Natural killer cell (primary cell): ENCODE data around the gene NRP1. TPM values are rescaled to one million over a fixed set of nuclear protein-coding genes. Genes with fewer than 3 reads are reported as not detected.
A peak's percentile ranks its signal among the peaks of the same experiment; 100 is the strongest.

Experiments used
- ATAC-seq, 3 donors: fragments of 150-1000 bp in 2 of 3; fragments of 200-7000 bp in 1 of 3; cut with Tn5 transposase; 1 replicate in 1 of 3; 2 replicates in 2 of 3; pipeline ENCODE4 v1.10.0; 2021; ENCODE audit warnings: mild to moderate bottlenecking in 2 of 3, moderate library complexity in 2 of 3
- DNase-seq, 2 donors: peaks; one replicate each; pipeline versions ENCODE4 v3.0.0 to v3.0.0-alpha.2; 2013 to 2021; ENCODE audit warnings: mixed read lengths in 1 of 2
- H3K27ac ChIP-seq: one replicate; pipeline ENCODE4 v1.5.1; 2013; ENCODE audit warnings: mild to moderate bottlenecking, low read length
- H3K27me3 ChIP-seq: one replicate; pipeline ENCODE4 v1.6.1; 2013; ENCODE audit warnings: low read length; ENCODE audit not compliant: control insufficient read depth, insufficient read depth
- H3K36me3 ChIP-seq: one replicate; pipeline ENCODE4 v1.6.1; 2013; ENCODE audit warnings: low read length; ENCODE audit not compliant: control insufficient read depth, insufficient read depth
- H3K4me1 ChIP-seq: one replicate; pipeline ENCODE4 v1.6.1; 2013; ENCODE audit warnings: low read length; ENCODE audit not compliant: control insufficient read depth, insufficient read depth
- H3K4me3 ChIP-seq: one replicate; pipeline ENCODE4 v1.5.1; 2013; ENCODE audit warnings: low read length
- H3K9me3 ChIP-seq: one replicate; pipeline ENCODE4 v1.6.1; 2013; ENCODE audit warnings: low read length; ENCODE audit not compliant: control insufficient read depth, insufficient read depth
- H3K27ac Mint-ChIP-seq, 2 donors: one replicate each; pipeline ENCODE4 v1.8.0; 2022; ENCODE audit warnings: mild to moderate bottlenecking in 2 of 2, mixed read lengths in 2 of 2, moderate library complexity in 1 of 2
- H3K27me3 Mint-ChIP-seq, 2 donors: one replicate each; pipeline ENCODE4 v1.8.0; 2022; ENCODE audit warnings: low read depth in 2 of 2, mixed read lengths in 2 of 2
- H3K36me3 Mint-ChIP-seq: one replicate; pipeline ENCODE4 v1.8.0; 2022; ENCODE audit warnings: mixed read lengths
- H3K4me1 Mint-ChIP-seq, 2 donors: one replicate each; pipeline ENCODE4 v1.8.0; 2022; ENCODE audit warnings: mixed read lengths in 2 of 2
- H3K4me3 Mint-ChIP-seq: one replicate; pipeline ENCODE4 v1.8.0; 2022; ENCODE audit warnings: mild to moderate bottlenecking, moderate library complexity, mixed read lengths
- H3K9me3 Mint-ChIP-seq, 2 donors: one replicate each; pipeline ENCODE4 v1.8.0; 2022; ENCODE audit warnings: mixed read lengths in 2 of 2
- WGBS: methylation state at CpG from one replicate; pipeline ENCODE4 v1.1.7; 2013; ENCODE audit warnings: missing lambda C conversion rate; ENCODE audit not compliant: insufficient coverage; 5-methylcytosine and 5-hydroxymethylcytosine counted together
- intact Hi-C: fragments of 100-400 bp; cut with micrococcal nuclease; formaldehyde crosslinking; loops from one replicate; pipeline ENCODE4 v1.14.2; 2022
- total RNA-seq, 4 donors: library from RNA; stranded (reverse); fragments of 120-200 nt in 1 of 4; gene quantifications; one replicate each; pipeline versions ENCODE4 v1.2.3 to v1.2.4, GENCODE V29; 2013 to 2022
- TF ChIP-seq, protein P1 (sequence below): fragments of 200-600 bp; IDR thresholded peaks from one replicate; pipeline ENCODE4 v1.8.0; 2022; ENCODE audit warnings: antibody characterized with exemption

Gene NRP1
- total RNA-seq, 3 donors from 2014 or later (not counting 1 experiment from before 2014, with no cell fraction given), result 0.16 to 1.5 TPM; not detected in 1

DNA sequence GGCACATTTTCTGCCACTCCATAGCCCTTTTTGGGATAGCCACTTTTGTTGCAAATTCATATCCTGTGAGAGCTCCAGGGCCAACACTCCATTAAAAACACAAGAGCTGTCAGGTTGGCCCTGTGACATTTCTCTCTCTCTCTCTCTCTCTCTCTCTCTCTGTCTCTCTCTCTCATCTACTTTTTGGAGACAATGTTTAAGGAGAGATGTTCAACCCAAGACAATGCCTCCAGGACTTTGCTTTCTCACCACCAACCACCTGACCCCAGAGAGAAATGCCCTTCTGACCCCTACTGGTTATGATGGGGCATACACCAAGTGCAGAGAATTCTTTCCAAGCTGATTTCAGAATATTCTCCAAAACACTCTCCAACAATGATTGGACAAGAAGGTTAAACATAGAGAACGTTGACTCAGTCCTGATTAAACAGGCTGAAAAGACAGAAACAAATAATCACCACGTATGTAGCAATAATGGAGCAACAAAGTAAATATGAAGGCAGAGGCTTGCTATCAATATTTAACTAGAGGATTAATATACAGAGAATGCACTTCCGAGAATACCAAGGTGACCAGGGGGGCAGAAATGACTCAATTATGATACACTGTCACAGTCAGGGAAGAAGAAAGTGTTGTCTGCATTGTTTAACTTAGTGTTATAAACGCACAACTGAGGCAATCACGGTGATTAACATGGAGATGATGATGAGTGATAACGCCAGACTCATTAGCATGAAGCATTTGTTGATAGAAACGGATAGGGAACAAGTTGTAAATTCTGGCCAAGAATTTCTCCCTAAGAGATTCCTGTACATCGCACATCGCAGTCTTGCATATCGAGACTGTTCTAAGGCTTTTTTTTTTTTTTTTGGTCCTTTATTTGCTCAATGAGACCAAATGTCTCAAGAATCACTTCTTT is 178.5 kb downstream of the NRP1 start:
- 79% methylated on average over 9 of the region's 10 CpGs for WGBS
- peak in 1 of 2 donors; percentile 83 for DNase-seq

DNA sequence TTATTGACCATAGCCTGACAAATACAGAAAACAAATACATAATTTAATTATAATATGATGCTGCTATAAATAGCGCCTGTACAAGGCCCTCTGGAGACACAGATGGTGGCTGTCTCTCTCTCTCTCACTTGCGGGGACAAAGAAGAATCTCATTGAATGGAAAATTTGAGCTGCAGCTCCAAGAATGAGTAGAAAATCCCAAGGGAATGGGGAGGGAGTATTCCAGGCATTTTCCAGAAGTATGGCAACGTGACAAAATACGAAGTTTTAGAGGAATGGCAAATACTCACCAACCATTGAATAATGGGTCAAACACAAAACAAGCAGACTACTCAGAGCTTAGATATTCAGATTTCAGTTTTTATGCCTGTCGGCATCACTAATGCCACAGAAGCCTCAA is 179.9 kb downstream of the NRP1 start:
- Histone ChIP-seq H3K4me1 (peaks cover 14% of the 10 kb centered on the region), H3K27ac (no peak overlapping the region), H3K36me3 (no peaks in the 10 kb centered on the region), H3K27me3 (no peaks in the 10 kb centered on the region), H3K4me3 (no peak overlapping the region), H3K9me3 (no peaks in the 10 kb centered on the region)
- Mint-ChIP-seq H3K27me3 (peaks cover 0 to under 1% of the 10 kb centered on the region in 2 donors), H3K9me3 (no peaks in the 10 kb centered on the region), H3K27ac (no peak overlapping the region), H3K4me3 (no peak overlapping the region), H3K4me1 (peaks cover 28 to 35% of the 10 kb centered on the region in 2 donors), H3K36me3 (no peaks in the 10 kb centered on the region)
- 100% methylated on average over 5 of the region's 5 CpGs for WGBS
- DNase-seq (no peak), ATAC-seq (no peak)
- TF ChIP-seq, protein P1, sequence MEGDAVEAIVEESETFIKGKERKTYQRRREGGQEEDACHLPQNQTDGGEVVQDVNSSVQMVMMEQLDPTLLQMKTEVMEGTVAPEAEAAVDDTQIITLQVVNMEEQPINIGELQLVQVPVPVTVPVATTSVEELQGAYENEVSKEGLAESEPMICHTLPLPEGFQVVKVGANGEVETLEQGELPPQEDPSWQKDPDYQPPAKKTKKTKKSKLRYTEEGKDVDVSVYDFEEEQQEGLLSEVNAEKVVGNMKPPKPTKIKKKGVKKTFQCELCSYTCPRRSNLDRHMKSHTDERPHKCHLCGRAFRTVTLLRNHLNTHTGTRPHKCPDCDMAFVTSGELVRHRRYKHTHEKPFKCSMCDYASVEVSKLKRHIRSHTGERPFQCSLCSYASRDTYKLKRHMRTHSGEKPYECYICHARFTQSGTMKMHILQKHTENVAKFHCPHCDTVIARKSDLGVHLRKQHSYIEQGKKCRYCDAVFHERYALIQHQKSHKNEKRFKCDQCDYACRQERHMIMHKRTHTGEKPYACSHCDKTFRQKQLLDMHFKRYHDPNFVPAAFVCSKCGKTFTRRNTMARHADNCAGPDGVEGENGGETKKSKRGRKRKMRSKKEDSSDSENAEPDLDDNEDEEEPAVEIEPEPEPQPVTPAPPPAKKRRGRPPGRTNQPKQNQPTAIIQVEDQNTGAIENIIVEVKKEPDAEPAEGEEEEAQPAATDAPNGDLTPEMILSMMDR, result no peak
- intact Hi-C loops, result loop anchor here (10.0 kb wide), 1 partner anchor 500 kb away; no protein-coding TSS in a partner anchor

More for the DNA sequence above, 178.5 kb downstream of the NRP1 start:
- Histone ChIP-seq H3K4me1 (peaks cover 10% of the 10 kb centered on the region), H3K4me3 (no peak overlapping the region), H3K27ac (no peak overlapping the region), H3K9me3 (no peaks in the 10 kb centered on the region), H3K27me3 (no peaks in the 10 kb centered on the region), H3K36me3 (no peaks in the 10 kb centered on the region)
- Mint-ChIP-seq H3K4me1 (peaks cover 18 to 33% of the 10 kb centered on the region in 2 donors), H3K27ac (peak overlapping the region; percentile 2 to 19), H3K4me3 (no peak overlapping the region), H3K9me3 (no peaks in the 10 kb centered on the region), H3K36me3 (no peaks in the 10 kb centered on the region), H3K27me3 (peaks cover 0 to 2% of the 10 kb centered on the region in 2 donors)
- intact Hi-C loops, result loop anchor here (1.0 to 10.0 kb wide), 4 partner anchors 109 to 501 kb away; no protein-coding TSS in a partner anchor
- ATAC-seq, result peak; percentile 67 to 98 (median 94)
- TF ChIP-seq, protein P1, result peak; percentile 75

DNA sequence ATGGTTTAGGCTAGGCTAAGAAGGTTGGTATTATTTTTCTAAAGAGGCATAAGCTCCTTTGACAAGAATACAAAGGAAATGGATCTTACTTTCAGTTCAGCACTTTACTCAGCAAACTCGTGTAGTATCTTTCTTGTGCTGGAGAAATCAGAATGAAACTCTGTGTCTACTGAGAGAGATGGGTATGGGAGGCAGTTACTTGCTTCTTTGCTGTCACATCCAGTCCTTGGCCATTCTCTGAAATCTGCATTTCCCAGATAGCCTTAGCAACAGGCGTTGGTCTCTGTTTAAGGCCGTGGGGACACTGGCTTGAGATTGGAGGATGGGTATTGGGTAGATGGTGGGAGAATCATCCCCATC is 180.5 kb downstream of the NRP1 start:
- TF ChIP-seq, protein P1, result no peak
- intact Hi-C loops, result loop anchor here (10.0 kb wide), 1 partner anchor 499 kb away; no protein-coding TSS in a partner anchor
- Histone ChIP-seq H3K9me3 (no peaks in the 10 kb centered on the region), H3K4me1 (peaks cover 14% of the 10 kb centered on the region), H3K4me3 (no peak overlapping the region), H3K27me3 (no peaks in the 10 kb centered on the region), H3K27ac (peak overlapping the region; percentile 31), H3K36me3 (no peaks in the 10 kb centered on the region)
- H3K4me1 Mint-ChIP-seq, result peaks cover 28 to 35% of the 10 kb centered on the region in 2 donors
- no peaks in the 10 kb centered on the region for H3K9me3 Mint-ChIP-seq
- H3K4me3 Mint-ChIP-seq, result no peak overlapping the region
- 62% methylated on average over 3 of the region's 3 CpGs for WGBS
- H3K36me3 Mint-ChIP-seq, result no peaks in the 10 kb centered on the region
- no peak for ATAC-seq
- DNase-seq, result peak in 1 of 2 donors; percentile 48
- H3K27me3 Mint-ChIP-seq, result no peaks in the 10 kb centered on the region
- peak overlapping the region; percentile 37 to 61 for H3K27ac Mint-ChIP-seq
